Ovary (tissue), 9 donors: ENCODE measurements around the gene BTBD9. TPM values are rescaled to one million over a fixed set of nuclear protein-coding genes. Genes with fewer than 3 reads are reported as not detected.

Experiments
- DNase-seq, 5 donors: peaks; one replicate each; pipeline ENCODE4 v3.0.0-alpha.2; 2019 to 2020
- H3K27ac ChIP-seq, 2 donors: fragments of 200-600 bp; one replicate each; pipeline versions ENCODE4 v1.5.1 to v1.8.0; 2019 to 2022
- H3K27me3 ChIP-seq: fragments of 200-600 bp; one replicate; pipeline ENCODE4 v1.8.0; 2022
- H3K36me3 ChIP-seq: fragments of 200-600 bp; sonication (generic); one replicate; pipeline ENCODE4 v1.5.1; 2019
- H3K4me1 ChIP-seq: one replicate; pipeline ENCODE4 v1.8.1; 2013; ENCODE audit warnings: mild to moderate bottlenecking, moderate library complexity; ENCODE audit not compliant: insufficient read depth
- H3K4me3 ChIP-seq: fragments of 200-600 bp; sonication (generic); one replicate; pipeline ENCODE4 v1.5.1; 2017
- H3K9me3 ChIP-seq, 2 donors: fragments of 200-600 bp in 1 of 2; sonication (generic) in 1 of 2; one replicate each; pipeline versions ENCODE4 v1.5.1 to v1.8.1; 2013 to 2019; ENCODE audit warnings: mild to moderate bottlenecking in 1 of 2, moderate library complexity in 1 of 2
- CTCF ChIP-seq, 3 donors: fragments of 450-650 bp in 2 of 3; fragments of 200-600 bp in 1 of 3; IDR thresholded peaks; one replicate each; pipeline versions ENCODE4 v1.5.1 to v1.8.0; 2016 to 2022; ENCODE audit warnings: antibody characterized with exemption in 3 of 3, mild to moderate bottlenecking in 1 of 3
- EP300 ChIP-seq: sonication (generic); formaldehyde crosslinking; IDR thresholded peaks from one replicate; pipeline ENCODE4 v1.6.1; 2017; ENCODE audit warnings: antibody characterized with exemption
- POLR2A ChIP-seq: fragments of 450-650 bp; IDR thresholded peaks from one replicate; pipeline ENCODE4 v1.6.1; 2017; ENCODE audit warnings: antibody characterized with exemption, mild to moderate bottlenecking, moderate library complexity
- WGBS, 3 donors: extraction: QIAGEN DNeasy Blood & Tissue Kit in 1 of 3; methylation state at CpG; one replicate each; pipeline versions ENCODE4 v1.1.5 to v1.1.7; 2013 to 2017; 5-methylcytosine and 5-hydroxymethylcytosine counted together
- intact Hi-C, 4 donors: fragments of 100-400 bp; cut with DNase I; formaldehyde crosslinking; loops; one replicate each; pipeline versions ENCODE4 v1.11.0 to v1.15.1; 2022 to 2023
- polyA plus RNA-seq, 2 donors: library from polyadenylated mRNA; stranded (reverse); fragments of 200-250 nt in 1 of 2; fragments of 350-450 nt in 1 of 2; fragmentation: Illumina TruSeq in 1 of 2; extraction: RNeasy Lipid Tissue Mini Kit (QIAGEN cat#74804) in 1 of 2; gene quantifications; one replicate each; pipeline ENCODE4 v1.2.3, GENCODE V29; 2013 to 2014
- total RNA-seq, 7 donors: library from RNA; depleted of rRNA in 2 of 7; stranded (reverse); fragments of >200 nt in 2 of 7; fragmentation: NEBNext Ultra II Directional in 3 of 7; extraction: Animal tissue kit (Norgen Biotek cat#: 25700) in 3 of 7; gene quantifications; one replicate each; pipeline versions ENCODE4 v1.1.0 to v1.2.4, GENCODE V29; 2016 to 2023
- donor health status: DM: no; HTN: no; CAD: no; lungs with moderate emphysema.
- donor health status: DM: no; HTN: no; CAD: no.
- donor health status: Bipolar disorder and iron deficiency.
- donor health status: DM: yes; HTN: yes; CAD: no.
- donor health status: DM: no; HTN: no; CAD: no.
- donor health status: DM: yes; HTN: yes; CAD: no.

Gene BTBD9
- total and polyA plus RNA-seq, 9 donors, result 7.2 to 28.8 (median 21.0) TPM

GRCh38 chr6:38279963-38280588 lies 359.7 kb downstream of the BTBD9 start:
- no peak for TF ChIP-seq EP300
- no peak for TF ChIP-seq POLR2A
- TF ChIP-seq CTCF (IDR thresholded peaks at IDR 0.05), result no peak

DNA sequence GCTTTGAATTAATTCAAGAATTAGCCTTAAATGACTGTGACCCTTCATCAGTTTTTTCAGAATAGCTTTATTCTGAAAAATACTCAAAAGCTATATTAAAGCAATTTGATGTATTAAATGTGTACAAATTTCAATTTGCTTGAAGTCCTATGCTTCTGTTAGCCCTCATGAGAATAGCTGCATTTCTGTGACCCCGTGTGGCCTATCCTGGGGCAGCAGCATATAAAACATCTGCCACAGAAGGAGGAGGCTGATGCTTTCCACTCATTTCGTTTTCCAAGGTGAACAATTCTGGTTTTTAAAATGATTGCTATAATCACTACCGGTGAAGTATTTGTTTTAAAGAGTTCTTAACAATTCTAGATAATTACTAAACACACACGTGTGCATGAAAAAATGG lies 360.3 kb downstream of the BTBD9 start:
- Histone ChIP-seq H3K9me3 (no peaks in the 10 kb centered on the region), H3K4me3 (no peak overlapping the region), H3K4me1 (peaks cover 1% of the 10 kb centered on the region), H3K27me3 (no peaks in the 10 kb centered on the region), H3K27ac (peak overlapping the region in 1 of 2 donors; percentile 12), H3K36me3 (no peaks in the 10 kb centered on the region)
- intact Hi-C loops, result no loop called here
- DNase-seq, result no peak
- no peak for TF ChIP-seq EP300
- TF ChIP-seq CTCF (IDR thresholded peaks at IDR 0.05), result no peak
- TF ChIP-seq POLR2A, result no peak
- WGBS, 3 donors, result 56 to 71% (median 56%) methylated on average over 4 of the region's 4 CpGs

More at GRCh38 chr6:38279963-38280588, 359.7 kb downstream of the BTBD9 start:
- intact Hi-C loops, result no loop called here
- DNase-seq, result no peak
- Histone ChIP-seq H3K9me3 (no peaks in the 10 kb centered on the region), H3K4me3 (no peak overlapping the region), H3K27ac (no peak overlapping the region), H3K4me1 (peaks cover 1% of the 10 kb centered on the region), H3K36me3 (no peaks in the 10 kb centered on the region), H3K27me3 (no peaks in the 10 kb centered on the region)
- 48 to 83% (median 72%) methylated on average over 2 of the region's 2 CpGs for WGBS, 3 donors

- no peaks in the 10 kb centered on the region for H3K4me1 ChIP-seq
- H3K9me3 ChIP-seq, result no peaks in the 10 kb centered on the region
- no peaks in the 10 kb centered on the region for H3K27me3 ChIP-seq
- no peak overlapping the region for H3K27ac ChIP-seq
- intact Hi-C loops, result no loop called here
- WGBS, 3 donors, result 42 to 51% (median 50%) methylated on average over 1 of the region's 1 CpG
- TF ChIP-seq EP300 (no peak), CTCF (IDR thresholded peaks at IDR 0.05) (no peak), POLR2A (no peak)
- no peaks in the 10 kb centered on the region for H3K36me3 ChIP-seq
- H3K4me3 ChIP-seq, result no peak overlapping the region
- no peak for DNase-seq
Observed at GRCh38 chr6:38273325-38273724, 366.4 kb downstream of the BTBD9 start.

- Histone ChIP-seq H3K27me3 (no peaks in the 10 kb centered on the region), H3K27ac (no peak overlapping the region), H3K36me3 (no peaks in the 10 kb centered on the region), H3K4me1 (no peaks in the 10 kb centered on the region), H3K4me3 (no peak overlapping the region), H3K9me3 (no peaks in the 10 kb centered on the region)
- WGBS, 3 donors, result 89 to 96% (median 93%) methylated on average over 1 of the region's 1 CpG
- no peak for TF ChIP-seq CTCF (IDR thresholded peaks at IDR 0.05)
- TF ChIP-seq POLR2A, result no peak
- TF ChIP-seq EP300, result no peak
- intact Hi-C loops, result no loop called here
- DNase-seq, result no peak
Observed at GRCh38 chr6:38272222-38272621, 367.5 kb downstream of the BTBD9 start.
